Activated CD8-positive, alpha-beta memory T cell treated with anti-CD3 and anti-CD28 coated beads for 36 hours (primary cell): ENCODE data around the gene SPEG. TPM values are rescaled to one million over a fixed set of nuclear protein-coding genes. Genes with fewer than 3 reads are reported as not detected.
"Not testable (repeated sequence)": the region's sequence is repeated elsewhere in the genome, so short reads cannot be mapped to it uniquely, and the experiment has no call there.

Source experiments
- CTCF ChIA-PET: fragments of 350-600 bp; sonication (Branson Sonifier 250); formaldehyde crosslinking; loops from one replicate; lab custom pipeline; 2021; ENCODE audit warnings: antibody characterized with exemption; lab: Charles Lee
- POLR2A ChIA-PET: fragments of 350-600 bp; sonication (Branson Sonifier 250); formaldehyde crosslinking; loops from one replicate; lab custom pipeline; 2021; ENCODE audit warnings: antibody characterized with exemption; lab: Charles Lee
- total RNA-seq, 2 experiments: library from RNA; stranded (reverse); gene quantifications; one replicate each; pipeline ENCODE4 v1.2.3, GENCODE V29; 2021

SPEG gene
- total RNA-seq, result under 1 TPM; 0.78 to 0.95 TPM

- ChIA-PET POLR2A (no interaction called here), CTCF (interaction anchor here (1.1 to 1.2 kb wide), 2 partner anchors 32 to 95 kb away, joined by 4 read pairs; no protein-coding TSS in a partner anchor)
These were observed at the start of gene SPEG for GRCh38 chr2:219434718-219435525. Gene SPEG, plus strand, starts transcription at chr2:219434843. Its CDS starts 135 bp downstream, at chr2:219434978.

DNA sequence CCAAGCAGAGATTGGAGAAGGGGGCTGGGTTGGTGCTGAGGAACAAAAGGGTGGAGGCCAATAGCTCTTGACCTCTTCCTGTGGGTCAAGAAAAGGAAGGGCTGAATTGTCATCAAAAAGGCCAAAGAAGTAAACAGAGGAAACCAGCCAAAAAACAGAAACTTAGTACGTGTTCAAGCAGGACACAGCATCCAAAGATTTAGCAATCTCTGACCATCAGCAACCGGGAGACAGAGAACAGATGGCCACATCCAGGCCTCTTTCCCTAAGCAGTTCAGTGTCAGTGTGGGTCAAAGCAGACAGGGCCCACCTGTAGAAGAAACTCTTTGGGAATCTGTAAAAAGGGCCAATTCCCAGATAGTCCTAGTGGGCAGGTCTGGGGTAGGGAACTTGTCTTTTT is 49.8 kb upstream of the SPEG start:
- ChIA-PET CTCF (no interaction called here), POLR2A (no interaction called here)

GRCh38 chr2:219385958-219386520 is 48.6 kb upstream of the SPEG start:
- CTCF ChIA-PET, result no interaction called here
- POLR2A ChIA-PET, result interaction anchor here (1.3 kb wide), 1 partner anchor 156 kb away, joined by 4 read pairs; the partner anchor contains the start of genes ANKZF1 and ATG9A

DNA sequence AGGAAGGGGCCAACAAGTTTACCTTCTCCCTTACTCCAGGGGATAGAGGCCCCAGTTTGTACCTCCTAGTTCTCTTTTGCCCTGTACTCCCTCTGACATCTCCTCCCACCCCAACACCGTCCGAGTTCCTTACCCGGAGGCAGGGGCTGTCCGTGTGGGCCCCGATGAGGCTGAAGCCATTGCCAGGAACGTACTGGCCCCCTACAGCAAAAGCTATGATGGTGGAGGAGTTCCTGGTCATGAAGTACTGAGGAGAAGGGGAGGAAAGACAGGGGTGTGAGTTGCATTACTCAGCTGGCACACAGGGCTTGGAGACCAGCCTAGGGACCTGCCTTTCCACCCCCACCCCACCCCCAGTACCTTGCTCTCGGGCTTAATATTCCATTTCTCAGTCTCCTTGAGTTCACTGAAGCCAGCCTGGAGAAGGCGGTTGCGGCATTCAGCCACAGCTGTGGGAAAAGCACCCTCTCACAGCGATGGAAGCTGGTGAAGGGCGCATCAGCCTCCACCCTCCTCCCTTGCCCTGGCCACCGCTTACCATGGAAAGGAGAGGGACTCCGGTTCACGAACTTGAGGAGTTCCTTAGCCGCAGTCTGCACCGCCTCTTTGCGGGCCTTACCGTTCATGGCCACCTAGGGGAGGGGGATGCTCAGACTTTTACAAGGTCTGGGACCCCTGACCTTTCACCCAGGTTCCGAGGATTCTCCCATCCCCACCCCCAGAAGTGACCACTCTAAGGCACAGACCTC is 47.9 kb upstream of the SPEG start:
- ChIA-PET POLR2A (interaction anchor here (0.8 to 1.3 kb wide), 3 partner anchors 112 to 157 kb away, joined by 3 to 8 read pairs (median 4); partner anchors contain the start of genes ANKZF1, ATG9A, GMPPA and TUBA4A), CTCF (interaction anchor here (1.0 to 2.2 kb wide), 3 partner anchors 12 to 144 kb away, joined by 3 to 8 read pairs (median 4); no protein-coding TSS in a partner anchor)

DNA sequence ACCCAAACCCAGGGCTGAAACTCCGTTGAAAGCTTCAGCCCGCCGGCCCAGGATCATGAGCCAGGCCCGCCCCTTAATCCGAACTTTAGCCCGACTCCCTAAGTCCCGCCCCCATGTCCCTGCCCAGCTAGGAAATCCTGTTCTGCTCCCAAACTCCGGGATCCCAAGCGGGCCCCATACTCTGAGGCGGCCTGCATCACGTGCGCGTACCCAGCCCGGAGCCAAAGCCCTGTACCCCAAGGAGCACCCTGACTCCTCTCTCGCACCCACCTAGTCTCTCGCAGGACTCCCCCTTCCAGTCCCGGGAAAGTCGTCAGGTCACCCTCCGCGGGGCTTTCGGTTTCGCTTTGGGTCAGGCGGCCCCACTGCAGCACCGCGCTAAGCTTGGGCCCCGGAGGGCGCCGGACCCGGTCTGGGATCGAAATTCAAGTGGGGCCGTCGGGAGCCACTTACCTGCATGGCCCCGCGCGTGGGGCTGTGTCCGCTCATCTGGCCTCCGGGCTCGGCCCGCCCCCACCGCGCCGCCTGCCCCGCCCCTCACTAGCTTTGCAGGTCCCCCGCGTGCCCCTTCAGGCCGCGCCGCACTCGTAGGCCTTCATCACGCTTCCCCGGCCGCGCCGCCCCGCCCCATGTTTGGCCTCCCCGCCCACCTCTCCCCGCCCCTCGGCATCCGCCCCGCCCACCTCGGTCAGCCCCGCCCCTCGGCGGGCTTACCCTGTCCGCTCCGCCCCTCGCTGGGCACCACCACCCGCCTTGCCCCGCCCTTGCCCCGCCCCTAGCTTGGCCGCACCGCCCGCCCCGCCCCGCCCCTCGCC is 47.1 kb upstream of the SPEG start, which contains the start of gene DNPEP:
Gene DNPEP, minus strand, starts transcription at position 607 of the 815 bp plus-strand sequence. Its CDS starts 118 bp downstream, at position 489.
- POLR2A ChIA-PET, result interaction anchor here (0.6 to 1.3 kb wide), 5 partner anchors 10 to 187 kb away, joined by 3 to 8 read pairs (median 4); partner anchors contain the start of genes ANKZF1, ATG9A, GMPPA and TUBA4A
- CTCF ChIA-PET, result interaction anchor here (1.0 to 3.9 kb wide), 6 partner anchors 11 to 494 kb away, joined by 3 to 27 read pairs (median 4); no protein-coding TSS in a partner anchor

GRCh38 chr2:219388121-219388906 is 46.3 kb upstream of the SPEG start:
- POLR2A ChIA-PET, result interaction anchor here (0.6 to 1.3 kb wide), 5 partner anchors 11 to 188 kb away, joined by 3 to 9 read pairs (median 4); partner anchors contain the start of genes GMPPA, TUBA4A and TUBA4B
- CTCF ChIA-PET, result interaction anchor here (0.6 to 3.9 kb wide), 11 partner anchors 10 to 495 kb away, joined by 3 to 27 read pairs (median 4); no protein-coding TSS in a partner anchor

GRCh38 chr2:219388907-219389156 is 45.8 kb upstream of the SPEG start:
- CTCF ChIA-PET, result interaction anchor here (0.6 to 3.9 kb wide), 9 partner anchors 10 to 394 kb away, joined by 3 to 27 read pairs (median 4); no protein-coding TSS in a partner anchor
- POLR2A ChIA-PET, result interaction anchor here (0.6 to 1.0 kb wide), 2 partner anchors 41 to 110 kb away, joined by 4 to 9 read pairs; partner anchors contain the start of gene GMPPA

DNA sequence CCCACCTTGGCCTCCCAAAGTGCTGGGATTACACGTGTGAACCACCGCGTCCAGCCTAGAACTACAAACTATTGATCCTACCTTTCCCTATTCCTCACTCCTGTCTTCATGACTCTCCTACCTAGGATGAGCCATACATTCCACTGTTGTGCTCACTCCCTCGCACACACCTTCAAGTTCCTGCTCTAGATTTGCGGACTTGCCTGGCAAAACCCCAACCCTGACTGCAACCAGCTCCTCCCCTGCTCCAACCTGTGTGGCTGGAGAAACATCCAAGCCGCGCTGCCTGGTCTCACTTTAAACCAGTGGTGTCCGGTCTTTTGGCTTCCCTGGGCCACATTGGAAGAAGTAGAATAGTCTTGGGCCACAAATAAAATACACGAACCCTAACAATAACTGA is 41.9 kb upstream of the SPEG start:
- ChIA-PET POLR2A (interaction anchor here (0.6 kb wide), 1 partner anchor 205 kb away, joined by 4 read pairs; no protein-coding TSS in a partner anchor), CTCF (no interaction called here)

- POLR2A ChIA-PET, CTCF ChIA-PET: not testable (repeated sequence)
These were observed 39.6 kb upstream of the SPEG start for GRCh38 chr2:219395056-219395455.

DNA sequence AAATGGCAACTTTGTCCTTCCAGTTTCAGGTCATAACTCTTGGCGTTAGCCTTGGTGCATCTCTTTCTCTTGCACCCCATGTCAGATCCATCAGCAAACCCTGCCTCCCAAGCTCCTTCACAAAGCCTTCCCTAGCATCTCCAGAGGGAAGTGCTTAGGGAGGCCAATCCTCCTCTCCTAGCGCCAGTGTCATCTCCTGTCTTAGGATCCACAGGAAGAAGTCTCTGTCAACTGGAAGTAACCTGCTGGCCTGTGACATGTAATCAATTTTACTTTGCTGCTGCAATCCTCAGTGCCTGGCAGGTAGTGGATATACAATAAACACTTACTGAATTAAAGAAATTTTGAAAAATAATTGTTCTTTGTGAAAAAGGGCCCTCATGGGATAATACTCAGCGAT is 39.0 kb upstream of the SPEG start:
- POLR2A ChIA-PET, result no interaction called here
- CTCF ChIA-PET, result no interaction called here

- CTCF ChIA-PET, result no interaction called here
- POLR2A ChIA-PET, result no interaction called here
These were observed 37.7 kb upstream of the SPEG start for GRCh38 chr2:219396863-219397457.

DNA sequence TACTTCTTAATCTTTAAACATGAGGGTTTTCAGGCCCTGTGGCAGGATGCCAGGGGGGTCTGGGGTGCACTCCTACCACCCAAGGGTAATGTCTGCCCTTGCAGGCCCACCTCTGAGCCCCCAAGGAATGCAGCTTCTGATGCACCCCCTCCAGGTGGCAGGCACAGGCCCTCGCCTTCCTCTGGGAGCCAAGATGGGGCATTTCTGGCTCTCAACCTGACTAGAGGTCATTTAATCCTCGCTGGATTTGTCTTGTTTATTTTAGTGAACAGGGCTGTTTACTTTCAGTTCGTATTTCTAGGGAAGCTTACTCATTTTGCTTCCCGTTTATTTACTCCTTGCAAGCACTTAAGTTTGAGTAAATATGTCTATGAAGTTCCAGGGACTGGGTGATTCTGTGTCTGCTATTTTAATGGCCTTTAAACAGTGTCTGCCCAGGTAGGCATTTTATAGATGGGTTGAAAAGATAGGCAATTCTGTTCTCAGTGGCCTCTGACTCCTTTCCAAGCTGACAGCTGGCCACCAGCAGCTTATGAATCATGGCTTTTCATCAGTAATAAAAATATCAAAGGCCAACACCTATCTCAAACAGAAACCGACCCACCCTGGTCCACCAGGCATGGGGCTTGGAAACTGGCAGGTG is 35.8 kb upstream of the SPEG start:
- CTCF ChIA-PET, result interaction anchor here (1.4 kb wide), 1 partner anchor 11 kb away, joined by 4 read pairs; the partner anchor contains the start of gene DNPEP
- POLR2A ChIA-PET, result no interaction called here

GRCh38 chr2:219399716-219400478 is 34.7 kb upstream of the SPEG start:
- ChIA-PET POLR2A (no interaction called here), CTCF (interaction anchor here (5.8 kb wide), 1 partner anchor 132 kb away, joined by 58 read pairs; no protein-coding TSS in a partner anchor)

- CTCF ChIA-PET, result interaction anchor here (0.7 to 5.8 kb wide), 2 partner anchors 126 to 131 kb away, joined by 3 to 58 read pairs; no protein-coding TSS in a partner anchor
- POLR2A ChIA-PET, result no interaction called here
These were observed 34.1 kb upstream of the SPEG start for GRCh38 chr2:219400562-219400961.

- ChIA-PET POLR2A (no interaction called here), CTCF (interaction anchor here (0.7 to 5.8 kb wide), 10 partner anchors 12 to 147 kb away, joined by 3 to 58 read pairs (median 6); partner anchors contain the start of gene DNPEP)
These were observed 33.0 kb upstream of the SPEG start for GRCh38 chr2:219401606-219402005.
